Activated effector memory CD4-positive, alpha-beta T cell treated with anti-CD3 and anti-CD28 coated beads, Interleukin-2, amount 50 U/mL, for 16 hours (primary cell): ENCODE results near the gene GOLGA8J.
"Not testable (repeated sequence)": the region's sequence is repeated elsewhere in the genome, so short reads cannot be mapped to it uniquely, and the experiment has no call there.

Experiments
- DNase-seq: peaks from one replicate; pipeline ENCODE4 v3.0.0-alpha.2; 2020

GOLGA8J gene

GRCh38 chr15:30097827-30098226 lies 15.1 kb downstream of the GOLGA8J start:
- not testable (repeated sequence) for DNase-seq

- not testable (repeated sequence) for DNase-seq
Measured at GRCh38 chr15:30102890-30103289, 20.1 kb downstream of the GOLGA8J start.

GRCh38 chr15:30103941-30104507 lies 21.3 kb downstream of the GOLGA8J start:
- DNase-seq = not testable (repeated sequence)

- DNase-seq = not testable (repeated sequence)
Measured at GRCh38 chr15:30110591-30110990, 27.8 kb downstream of the GOLGA8J start.

GRCh38 chr15:30130066-30130465 lies 47.3 kb downstream of the GOLGA8J start:
- DNase-seq = not testable (repeated sequence)

- DNase-seq = not testable (repeated sequence)
Measured at GRCh38 chr15:30134751-30135150, 52.0 kb downstream of the GOLGA8J start, which contains the start of gene GOLGA8T. GOLGA8T (plus strand) TSS chr15:30135051; CDS start chr15:30135149, 98 bp downstream.
